A549 (cell line): ENCODE results near the gene PI4K2B. TPM values are rescaled to one million over a fixed set of nuclear protein-coding genes. Genes with fewer than 3 reads are reported as not detected.

Experiments used
- ATAC-seq, 2 experiments: fragments of 200-7000 bp in 1 of 2; fragments of >200 bp in 1 of 2; cut with Nextera tagmentation in 1 of 2; cut with Tn5 transposase in 1 of 2; 3 replicates each; pipeline versions ENCODE4 v1.8.0 to v1.9.1; 2018 to 2020; ENCODE audit warnings: mild to moderate bottlenecking in 1 of 2, moderate library complexity in 1 of 2
- CTCF ChIA-PET: fragments of 300-600 bp; sonication (Branson Sonifier 250); formaldehyde crosslinking; extraction: SDS; loops from one replicate; lab custom pipeline; 2021; ENCODE audit warnings: antibody characterized with exemption, inconsistent platforms; lab: Yijun Ruan, JAX
- POLR2A ChIA-PET: fragments of 350-600 bp; formaldehyde crosslinking; extraction: SDS; loops from one replicate; lab custom pipeline; 2021; ENCODE audit warnings: antibody characterized with exemption, inconsistent platforms; lab: Yijun Ruan, JAX
- DNase-seq, 2 experiments: peaks; one replicate each; pipeline versions ENCODE4 v3.0.0 to v3.0.0-alpha.2; 2011 to 2016; ENCODE audit warnings: low read depth in 1 of 2, low spot score in 1 of 2
- FAIRE-seq: peaks from 2 replicates; lab custom pipeline; 2011; peaks lifted over from hg19 to GRCh38; lab: Jason Lieb, UNC
- H3K27ac ChIP-seq, 2 experiments: fragments of >200 bp; sonication (Bioruptor Twin); formaldehyde crosslinking; 3 replicates each; pipeline ENCODE4 v1.5.1; 2016 to 2017
- H3K4me1 ChIP-seq: fragments of >200 bp; sonication (Bioruptor Twin); formaldehyde crosslinking; 3 replicates; pipeline ENCODE4 v1.6.1; 2016
- H3K4me2 ChIP-seq: fragments of >200 bp; sonication (Bioruptor Twin); formaldehyde crosslinking; 3 replicates; pipeline ENCODE4 v1.6.1; 2016
- H3K4me3 ChIP-seq: fragments of >200 bp; sonication (Bioruptor Twin); formaldehyde crosslinking; 3 replicates; pipeline ENCODE4 v1.5.1; 2016
- H3K9me3 ChIP-seq: fragments of >200 bp; sonication (Bioruptor Twin); formaldehyde crosslinking; 3 replicates; pipeline ENCODE4 v1.6.1; 2016
- BHLHE40 ChIP-seq: IDR thresholded peaks from 2 replicates; pipeline ENCODE4 v1.6.1; 2012; ENCODE audit warnings: low read depth, low read length, inconsistent platforms
- CBX2 ChIP-seq: fragments of 200-600 bp; sonication (generic); IDR thresholded peaks from 2 replicates; pipeline ENCODE4 v1.6.1; 2016; ENCODE audit warnings: low read depth, mild to moderate bottlenecking, borderline replicate concordance
- CHD2 ChIP-seq: fragments of 150-350 bp; IDR thresholded peaks from 2 replicates; pipeline ENCODE4 v1.6.1; 2014; ENCODE audit warnings: low read length; ENCODE audit not compliant: partially characterized antibody
- CHD4 ChIP-seq: fragments of 200-600 bp; sonication (generic); IDR thresholded peaks from 2 replicates; pipeline ENCODE4 v1.6.1; 2016; ENCODE audit warnings: antibody characterized with exemption, mild to moderate bottlenecking, borderline replicate concordance
- EHMT2 ChIP-seq: fragments of 200-600 bp; sonication (generic); IDR thresholded peaks from 2 replicates; pipeline ENCODE4 v1.6.1; 2016; ENCODE audit warnings: antibody characterized with exemption, low read depth, mild to moderate bottlenecking, moderate library complexity
- EP300 ChIP-seq, 2 experiments: fragments of >200 bp; sonication (Bioruptor Twin); formaldehyde crosslinking; IDR thresholded peaks; 2 replicates in 1 of 2; 3 replicates in 1 of 2; pipeline ENCODE4 v1.6.1; 2016 to 2017
- FOSL2 ChIP-seq, 2 experiments: fragments of 450-650 bp in 1 of 2; fragments of >200 bp in 1 of 2; sonication (Bioruptor Twin) in 1 of 2; formaldehyde crosslinking; IDR thresholded peaks; 2 replicates each; pipeline versions ENCODE4 v1.5.0 to v1.6.1; 2016 to 2020; ENCODE audit warnings: mild to moderate bottlenecking in 1 of 2, moderate library complexity in 1 of 2
- FOXS1 ChIP-seq: fragments of 250-450 bp; sonication (Bioruptor Pico); IDR thresholded peaks from 2 replicates; pipeline ENCODE4 v1.5.0; 2020; ENCODE audit warnings: mild to moderate bottlenecking, moderate library complexity
- HDAC2 ChIP-seq: fragments of 200-600 bp; sonication (generic); IDR thresholded peaks from 2 replicates; pipeline ENCODE4 v1.6.1; 2016
- HMGXB4 ChIP-seq: fragments of 250-450 bp; sonication (Bioruptor Pico); IDR thresholded peaks from 2 replicates; pipeline ENCODE4 v1.5.0; 2021; ENCODE audit warnings: mild to moderate bottlenecking, moderate library complexity, borderline replicate concordance
- HOXB13 ChIP-seq: fragments of 250-450 bp; sonication (Bioruptor Pico); IDR thresholded peaks from 2 replicates; pipeline ENCODE4 v1.5.0; 2020; ENCODE audit warnings: low read depth, mild to moderate bottlenecking, moderate library complexity
- HOXB5 ChIP-seq: fragments of 250-450 bp; sonication (Bioruptor Pico); IDR thresholded peaks from 2 replicates; pipeline ENCODE4 v1.5.0; 2020; ENCODE audit warnings: mild to moderate bottlenecking, moderate library complexity
- JUNB ChIP-seq: fragments of >200 bp; sonication (Bioruptor Twin); formaldehyde crosslinking; IDR thresholded peaks from 2 replicates; pipeline ENCODE4 v1.6.1; 2016
- KDM1A ChIP-seq: fragments of 200-600 bp; sonication (generic); IDR thresholded peaks from 2 replicates; pipeline ENCODE4 v1.6.1; 2016; ENCODE audit warnings: low read depth, mild to moderate bottlenecking
- KDM5A ChIP-seq: fragments of 200-600 bp; sonication (generic); IDR thresholded peaks from 2 replicates; pipeline ENCODE4 v1.6.1; 2016; ENCODE audit warnings: antibody characterized with exemption, mild to moderate bottlenecking
- MAZ ChIP-seq: fragments of 150-350 bp; IDR thresholded peaks from 2 replicates; pipeline ENCODE4 v1.6.1; 2014; ENCODE audit warnings: antibody characterized with exemption, low read depth, low read length, borderline replicate concordance
- MYC ChIP-seq: IDR thresholded peaks from 2 replicates; pipeline ENCODE4 v1.6.1; 2012; ENCODE audit warnings: mild to moderate bottlenecking, inconsistent platforms, low read length, improper control_type of control experiment, borderline replicate concordance
- PHF8 ChIP-seq: fragments of 200-600 bp; sonication (generic); IDR thresholded peaks from 2 replicates; pipeline ENCODE4 v1.6.1; 2016; ENCODE audit warnings: low read depth, mild to moderate bottlenecking, antibody characterized with exemption, moderate library complexity, borderline replicate concordance
- POLR2A ChIP-seq: IDR thresholded peaks from 2 replicates; pipeline ENCODE4 v1.6.1; 2012; ENCODE audit warnings: mild to moderate bottlenecking, low read length
- POLR2AphosphoS2 ChIP-seq: conservative IDR thresholded peaks from 2 replicates; pipeline ENCODE4 v1.6.1; 2012; ENCODE audit warnings: low read length, improper control_type of control experiment, inconsistent platforms
- RAD21 ChIP-seq, 2 experiments: fragments of >200 bp in 1 of 2; sonication (Bioruptor Twin) in 1 of 2; formaldehyde crosslinking in 1 of 2; IDR thresholded peaks in 1 of 2; conservative IDR thresholded peaks in 1 of 2; 2 replicates in 1 of 2; 3 replicates in 1 of 2; pipeline ENCODE4 v1.6.1; 2012 to 2018; ENCODE audit warnings: inconsistent platforms in 1 of 2
- RARB ChIP-seq: fragments of 250-450 bp; sonication (Bioruptor Pico); IDR thresholded peaks from 2 replicates; pipeline ENCODE4 v1.8.0; 2021; ENCODE audit warnings: mild to moderate bottlenecking, moderate library complexity
- RFX5 ChIP-seq: fragments of 450-650 bp; IDR thresholded peaks from 2 replicates; pipeline ENCODE4 v1.7.1; 2014; ENCODE audit warnings: antibody characterized with exemption, mild to moderate bottlenecking, moderate library complexity
- SREBF2 ChIP-seq: fragments of 450-650 bp; IDR thresholded peaks from 2 replicates; pipeline ENCODE4 v1.6.1; 2014; ENCODE audit warnings: mild to moderate bottlenecking, moderate library complexity
- TFCP2L1 ChIP-seq: fragments of 250-450 bp; sonication (Bioruptor Pico); IDR thresholded peaks from 2 replicates; pipeline ENCODE4 v1.5.0; 2021; ENCODE audit warnings: mild to moderate bottlenecking
- TP53 ChIP-seq: fragments of 250-450 bp; sonication (Bioruptor Pico); IDR thresholded peaks from 2 replicates; pipeline ENCODE4 v1.5.0; 2021; ENCODE audit warnings: mild to moderate bottlenecking, moderate library complexity
- ZC3H11A ChIP-seq: fragments of 450-650 bp; IDR thresholded peaks from 2 replicates; pipeline ENCODE4 v1.6.1; 2014; ENCODE audit warnings: antibody characterized with exemption, mild to moderate bottlenecking
- ZFP36 ChIP-seq: fragments of 450-650 bp; IDR thresholded peaks from 2 replicates; pipeline ENCODE4 v1.6.1; 2014; ENCODE audit warnings: borderline replicate concordance; ENCODE audit not compliant: partially characterized antibody
- ZNF302 ChIP-seq: fragments of 250-450 bp; sonication (Bioruptor Pico); IDR thresholded peaks from 2 replicates; pipeline ENCODE4 v1.9.0; 2021; ENCODE audit warnings: inconsistent platforms, mild to moderate bottlenecking, moderate library complexity
- WGBS: methylation state at CpG from one replicate; pipeline ENCODE4 v1.1.6; 2017; ENCODE audit errors: missing lambda C conversion rate; 5-methylcytosine and 5-hydroxymethylcytosine counted together
- polyA plus RNA-seq, 4 experiments: library from polyadenylated mRNA; depleted of rRNA in 3 of 4; stranded (reverse); fragments of >200 nt; fragmentation: RNase III in 1 of 4; extraction: RNeasy Plus Mini Kit Qiagen cat#74134 plus additional on column Dnase treatment in 1 of 4; gene quantifications; 2 replicates in 3 of 4; 3 replicates in 1 of 4; pipeline ENCODE4 v1.2.3, GENCODE V29; 2011 to 2017
- TF ChIP-seq, protein P1 (sequence below): IDR thresholded peaks from 2 replicates; pipeline ENCODE4 v1.6.1; 2012; ENCODE audit warnings: low read depth, borderline replicate concordance
- TF ChIP-seq, protein P2 (sequence below): fragments of 450-650 bp; IDR thresholded peaks from 2 replicates; pipeline ENCODE4 v1.6.1; 2014; ENCODE audit warnings: antibody characterized with exemption

The PI4K2B gene
- polyA plus RNA-seq, 2 of the 4 experiments (the other 2 are of a cell fraction), result 7.7 to 8.4 TPM

- no peaks in the 10 kb centered on the region for H3K4me1 ChIP-seq
- 84% methylated on average over 2 of the region's 2 CpGs for WGBS
- ATAC-seq (no peak), DNase-seq (no peak)
- no peak for TF ChIP-seq ZNF302 (CRISPR knock-in tag)
- TF ChIP-seq RAD21 (conservative IDR thresholded peaks at IDR 0.05 in 1 of 2, IDR thresholded peaks at IDR 0.05 in 1 of 2), result no peak
- TF ChIP-seq KDM1A, result no peak
- no peak for TF ChIP-seq JUNB
- no peak for TF ChIP-seq HOXB5
- no peak for TF ChIP-seq CHD2
- TF ChIP-seq SREBF2, result no peak
- TF ChIP-seq POLR2AphosphoS2, result no peak
- TF ChIP-seq BHLHE40, result no peak
- TF ChIP-seq TFCP2L1 (CRISPR knock-in tag), result no peak
- TF ChIP-seq RARB, result no peak
- TF ChIP-seq, all 56 proteins: peak for 0
- Histone ChIP-seq H3K9me3 (no peaks in the 10 kb centered on the region), H3K27ac (no peak overlapping the region), H3K4me3 (no peak overlapping the region), H3K4me2 (no peak overlapping the region)
- POLR2A ChIA-PET, result no interaction called here
- FAIRE-seq, result no peak
- CTCF ChIA-PET, result no interaction called here
Measured at GRCh38 chr4:25258980-25259578, 25.2 kb downstream of the PI4K2B start.

DNA sequence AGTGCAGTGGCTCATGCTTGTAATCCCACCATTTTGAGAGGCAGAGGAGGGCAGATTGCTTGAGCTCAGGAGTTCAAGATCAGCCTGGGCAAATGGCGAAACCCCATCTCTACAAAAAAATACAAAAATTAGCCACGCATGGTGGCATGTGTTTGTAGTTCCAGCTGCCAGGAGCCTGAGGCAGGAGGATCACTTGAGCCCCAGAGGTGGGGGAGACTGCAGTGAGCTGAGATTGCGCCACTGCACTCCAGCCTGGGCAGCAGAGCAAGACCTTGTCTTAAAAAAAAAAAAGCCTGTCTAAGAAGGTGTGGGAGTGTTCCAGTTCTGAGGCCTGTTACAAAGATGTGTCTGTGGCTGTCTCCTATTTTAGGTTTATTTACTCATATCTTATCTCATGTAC lies 38.0 kb downstream of the PI4K2B start:
- ChIA-PET CTCF (interaction anchor here (1.6 kb wide), 1 partner anchor 41 kb away, joined by 3 read pairs; the partner anchor contains the start of gene ZCCHC4), POLR2A (no interaction called here)
- ATAC-seq (no peak), FAIRE-seq (no peak), DNase-seq (no peak)
- TF ChIP-seq CHD4 (no peak), HOXB13 (CRISPR knock-in tag) (no peak), CBX2 (no peak), PHF8 (no peak), ZFP36 (no peak), HDAC2 (no peak), RFX5 (no peak)
- TF ChIP-seq, protein P1, sequence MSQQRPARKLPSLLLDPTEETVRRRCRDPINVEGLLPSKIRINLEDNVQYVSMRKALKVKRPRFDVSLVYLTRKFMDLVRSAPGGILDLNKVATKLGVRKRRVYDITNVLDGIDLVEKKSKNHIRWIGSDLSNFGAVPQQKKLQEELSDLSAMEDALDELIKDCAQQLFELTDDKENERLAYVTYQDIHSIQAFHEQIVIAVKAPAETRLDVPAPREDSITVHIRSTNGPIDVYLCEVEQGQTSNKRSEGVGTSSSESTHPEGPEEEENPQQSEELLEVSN, result no peak
- 89% methylated on average over 3 of the region's 3 CpGs for WGBS
- H3K4me3 ChIP-seq, result no peak overlapping the region
- no peaks in the 10 kb centered on the region for H3K9me3 ChIP-seq
- no peak overlapping the region for H3K27ac ChIP-seq
- H3K4me1 ChIP-seq, result no peaks in the 10 kb centered on the region
- no peak overlapping the region for H3K4me2 ChIP-seq

- TF ChIP-seq FOXS1 (CRISPR knock-in tag) (no peak), ZNF302 (CRISPR knock-in tag) (no peak), HOXB13 (CRISPR knock-in tag) (no peak), JUNB (no peak), HMGXB4 (CRISPR knock-in tag) (no peak), TP53 (no peak), MAZ (no peak), FOSL2 (IDR thresholded peaks at IDR 0.05) (no peak), FOSL2 (CRISPR knock-in tag; IDR thresholded peaks at IDR 0.05) (no peak), EHMT2 (no peak), EP300 (IDR thresholded peaks at IDR 0.05) (no peak), MYC (no peak), HDAC2 (no peak), ZC3H11A (no peak), KDM5A (no peak), CBX2 (no peak), POLR2A (no peak)
- TF ChIP-seq, protein P2, sequence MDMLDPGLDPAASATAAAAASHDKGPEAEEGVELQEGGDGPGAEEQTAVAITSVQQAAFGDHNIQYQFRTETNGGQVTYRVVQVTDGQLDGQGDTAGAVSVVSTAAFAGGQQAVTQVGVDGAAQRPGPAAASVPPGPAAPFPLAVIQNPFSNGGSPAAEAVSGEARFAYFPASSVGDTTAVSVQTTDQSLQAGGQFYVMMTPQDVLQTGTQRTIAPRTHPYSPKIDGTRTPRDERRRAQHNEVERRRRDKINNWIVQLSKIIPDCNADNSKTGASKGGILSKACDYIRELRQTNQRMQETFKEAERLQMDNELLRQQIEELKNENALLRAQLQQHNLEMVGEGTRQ, result no peak
- TF ChIP-seq, all 56 proteins: peak for 0
- ChIA-PET POLR2A (no interaction called here), CTCF (interaction anchor here (1.5 kb wide), 1 partner anchor 75 kb away, joined by 6 read pairs; no protein-coding TSS in a partner anchor)
- Histone ChIP-seq H3K4me1 (peaks cover 9% of the 10 kb centered on the region; the same call in 1 of the 3 replicates), H3K27ac (no peak overlapping the region), H3K4me3 (no peak overlapping the region), H3K9me3 (no peaks in the 10 kb centered on the region), H3K4me2 (no peak overlapping the region)
- WGBS, result 73% methylated on average over 4 of the region's 4 CpGs
- FAIRE-seq (no peak), DNase-seq (no peak), ATAC-seq (no peak)
Measured at GRCh38 chr4:25280210-25280609, 46.4 kb downstream of the PI4K2B start.
